ENCODE data around the gene DOC2A. TPM values are rescaled to one million over a fixed set of nuclear protein-coding genes. Genes with fewer than 3 reads are reported as not detected.

DOC2A gene
- polyA plus RNA-seq, 1 donor from 2014 or later, result 7.3 TPM

DNA sequence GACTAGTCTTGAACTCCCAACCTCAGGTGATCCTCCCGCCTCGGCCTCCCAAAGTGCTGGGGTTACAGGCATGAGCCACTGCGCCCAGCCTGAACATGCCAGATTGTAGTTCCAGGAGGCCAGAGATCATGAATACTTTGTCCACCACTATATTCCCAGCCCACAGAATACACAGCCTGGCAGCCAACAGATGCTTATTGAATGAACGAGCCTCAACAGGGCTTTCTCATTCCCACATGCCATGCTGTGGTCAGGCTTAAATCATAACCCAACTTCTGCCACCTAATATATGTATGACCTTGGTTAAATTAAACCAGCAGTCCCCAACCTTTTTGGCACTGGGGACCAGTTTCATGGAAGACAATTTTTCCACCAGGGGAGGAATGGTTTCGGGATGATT, 52.1 kb downstream of the DOC2A start:
- Histone ChIP-seq H3K9me3 (ENCODE audit: low read length) (no peaks in the 10 kb centered on the region), H3K27me3 (ENCODE audit: insufficient read depth, low read depth, low read length) (no peaks in the 10 kb centered on the region), H3K4me3 (ENCODE audit: low read length) (no peak overlapping the region), H4K20me1 (ENCODE audit: insufficient read depth) (no peaks in the 10 kb centered on the region), H2AFZ (ENCODE audit: low read depth, low read length) (no peak overlapping the region), H3F3A (ENCODE audit: insufficient read depth, low read length, poor library complexity, severe bottlenecking) (no peaks in the 10 kb centered on the region), H3K9ac (ENCODE audit: low read length) (no peak overlapping the region), H3K9me2 (ENCODE audit: insufficient read depth, low read length) (no peaks in the 10 kb centered on the region), H3K36me3 (ENCODE audit: insufficient read depth, low read length) (no peaks in the 10 kb centered on the region), H3K27ac (ENCODE audit: low read length) (no peak overlapping the region), H3K79me2 (replicated peaks; ENCODE audit: insufficient read depth, low read length) (no peaks in the 10 kb centered on the region), H3K4me2 (ENCODE audit: low read length) (no peak overlapping the region)
- TF ChIP-seq TAF1 (IDR thresholded peaks at IDR 0.05; ENCODE audit: low read depth), result no peak
- no peak for TF ChIP-seq EP300 (conservative IDR thresholded peaks at IDR 0.05; ENCODE audit: poor library complexity, severe bottlenecking)
- no peak for TF ChIP-seq MXI1 (conservative IDR thresholded peaks at IDR 0.05; ENCODE audit: poor library complexity, severe bottlenecking)
- TF ChIP-seq RAD21 (conservative IDR thresholded peaks at IDR 0.05), result no peak
- no peak for TF ChIP-seq POLR2AphosphoS5 (IDR thresholded peaks at IDR 0.05)
- TF ChIP-seq, protein P1, sequence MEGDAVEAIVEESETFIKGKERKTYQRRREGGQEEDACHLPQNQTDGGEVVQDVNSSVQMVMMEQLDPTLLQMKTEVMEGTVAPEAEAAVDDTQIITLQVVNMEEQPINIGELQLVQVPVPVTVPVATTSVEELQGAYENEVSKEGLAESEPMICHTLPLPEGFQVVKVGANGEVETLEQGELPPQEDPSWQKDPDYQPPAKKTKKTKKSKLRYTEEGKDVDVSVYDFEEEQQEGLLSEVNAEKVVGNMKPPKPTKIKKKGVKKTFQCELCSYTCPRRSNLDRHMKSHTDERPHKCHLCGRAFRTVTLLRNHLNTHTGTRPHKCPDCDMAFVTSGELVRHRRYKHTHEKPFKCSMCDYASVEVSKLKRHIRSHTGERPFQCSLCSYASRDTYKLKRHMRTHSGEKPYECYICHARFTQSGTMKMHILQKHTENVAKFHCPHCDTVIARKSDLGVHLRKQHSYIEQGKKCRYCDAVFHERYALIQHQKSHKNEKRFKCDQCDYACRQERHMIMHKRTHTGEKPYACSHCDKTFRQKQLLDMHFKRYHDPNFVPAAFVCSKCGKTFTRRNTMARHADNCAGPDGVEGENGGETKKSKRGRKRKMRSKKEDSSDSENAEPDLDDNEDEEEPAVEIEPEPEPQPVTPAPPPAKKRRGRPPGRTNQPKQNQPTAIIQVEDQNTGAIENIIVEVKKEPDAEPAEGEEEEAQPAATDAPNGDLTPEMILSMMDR (IDR thresholded peaks at IDR 0.05; ENCODE audit: poor library complexity, severe bottlenecking), result no peak
- TF ChIP-seq EZH2 (IDR thresholded peaks at IDR 0.05; ENCODE audit: borderline replicate concordance, insufficient read depth, low read length, poor library complexity, severe bottlenecking), result no peak
- TF ChIP-seq SMC3 (conservative IDR thresholded peaks at IDR 0.05; ENCODE audit: poor library complexity), result no peak
- TF ChIP-seq, protein P2, sequence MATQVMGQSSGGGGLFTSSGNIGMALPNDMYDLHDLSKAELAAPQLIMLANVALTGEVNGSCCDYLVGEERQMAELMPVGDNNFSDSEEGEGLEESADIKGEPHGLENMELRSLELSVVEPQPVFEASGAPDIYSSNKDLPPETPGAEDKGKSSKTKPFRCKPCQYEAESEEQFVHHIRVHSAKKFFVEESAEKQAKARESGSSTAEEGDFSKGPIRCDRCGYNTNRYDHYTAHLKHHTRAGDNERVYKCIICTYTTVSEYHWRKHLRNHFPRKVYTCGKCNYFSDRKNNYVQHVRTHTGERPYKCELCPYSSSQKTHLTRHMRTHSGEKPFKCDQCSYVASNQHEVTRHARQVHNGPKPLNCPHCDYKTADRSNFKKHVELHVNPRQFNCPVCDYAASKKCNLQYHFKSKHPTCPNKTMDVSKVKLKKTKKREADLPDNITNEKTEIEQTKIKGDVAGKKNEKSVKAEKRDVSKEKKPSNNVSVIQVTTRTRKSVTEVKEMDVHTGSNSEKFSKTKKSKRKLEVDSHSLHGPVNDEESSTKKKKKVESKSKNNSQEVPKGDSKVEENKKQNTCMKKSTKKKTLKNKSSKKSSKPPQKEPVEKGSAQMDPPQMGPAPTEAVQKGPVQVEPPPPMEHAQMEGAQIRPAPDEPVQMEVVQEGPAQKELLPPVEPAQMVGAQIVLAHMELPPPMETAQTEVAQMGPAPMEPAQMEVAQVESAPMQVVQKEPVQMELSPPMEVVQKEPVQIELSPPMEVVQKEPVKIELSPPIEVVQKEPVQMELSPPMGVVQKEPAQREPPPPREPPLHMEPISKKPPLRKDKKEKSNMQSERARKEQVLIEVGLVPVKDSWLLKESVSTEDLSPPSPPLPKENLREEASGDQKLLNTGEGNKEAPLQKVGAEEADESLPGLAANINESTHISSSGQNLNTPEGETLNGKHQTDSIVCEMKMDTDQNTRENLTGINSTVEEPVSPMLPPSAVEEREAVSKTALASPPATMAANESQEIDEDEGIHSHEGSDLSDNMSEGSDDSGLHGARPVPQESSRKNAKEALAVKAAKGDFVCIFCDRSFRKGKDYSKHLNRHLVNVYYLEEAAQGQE (IDR thresholded peaks at IDR 0.05; ENCODE audit: borderline replicate concordance), result no peak

Other genes starting within 250 kb of the DOC2A start
- gene ZG16, start 232.8 kb downstream of the DOC2A start, polyA plus RNA-seq, result not detected in 2 replicates
- 81.1 and 89.7 TPM in 2 replicates for gene KIF22, start 220.3 kb downstream of the DOC2A start, polyA plus RNA-seq
- gene MAZ, start 204.5 kb downstream of the DOC2A start, polyA plus RNA-seq, result 147 and 168 TPM in 2 replicates
- 84.2 and 105 TPM in 2 replicates for gene PRRT2, start 198.8 kb downstream of the DOC2A start, polyA plus RNA-seq
- gene PAGR1, start 194.9 kb downstream of the DOC2A start, polyA plus RNA-seq, result 86.8 and 88.7 TPM in 2 replicates
- gene MVP, start 190.6 kb downstream of the DOC2A start, polyA plus RNA-seq, result 2.5 and 5.7 TPM in 2 replicates
- 92.6 and 95.6 TPM in 2 replicates for gene CDIPT, start 147.8 kb downstream of the DOC2A start, polyA plus RNA-seq
- 48.8 and 52.7 TPM in 2 replicates for gene SEZ6L2, start 111.5 kb downstream of the DOC2A start, polyA plus RNA-seq
- 38.9 and 48.2 TPM in 2 replicates for gene ASPHD1, start 110.5 kb downstream of the DOC2A start, polyA plus RNA-seq
- 55.0 and 70.7 TPM in 2 replicates for gene KCTD13, start 84.8 kb downstream of the DOC2A start, polyA plus RNA-seq
- gene TMEM219, start 48.9 kb downstream of the DOC2A start, polyA plus RNA-seq, result 154 and 157 TPM in 2 replicates
- gene TAOK2, start 37.2 kb downstream of the DOC2A start, polyA plus RNA-seq, result 62.7 and 65.5 TPM in 2 replicates
- 51.2 and 65.4 TPM in 2 replicates for gene HIRIP3, start 15.4 kb downstream of the DOC2A start, polyA plus RNA-seq
- gene INO80E, start 14.8 kb downstream of the DOC2A start, polyA plus RNA-seq, result 106 and 130 TPM in 2 replicates
- not detected in 2 replicates for gene C16orf92, start 12.2 kb upstream of the DOC2A start, polyA plus RNA-seq
- gene TLCD3B, start 20.2 kb upstream of the DOC2A start, polyA plus RNA-seq, result 18.9 and 21.7 TPM in 2 replicates
- 59.3 and 71.3 TPM in 2 replicates for gene ALDOA, start 54.7 kb upstream of the DOC2A start, polyA plus RNA-seq
- gene PPP4C, start 65.0 kb upstream of the DOC2A start, polyA plus RNA-seq, result 173 and 184 TPM in 2 replicates
- gene TBX6, start 80.9 kb upstream of the DOC2A start, polyA plus RNA-seq, result not detected in 2 replicates
- 76.9 and 90.1 TPM in 2 replicates for gene YPEL3, start 85.2 kb upstream of the DOC2A start, polyA plus RNA-seq
- gene GDPD3, start 102.5 kb upstream of the DOC2A start, polyA plus RNA-seq, result 2.7 and 3.6 TPM in 2 replicates
- 18.5 and 20.2 TPM in 2 replicates for gene MAPK3, start 112.2 kb upstream of the DOC2A start, polyA plus RNA-seq
- 106 and 107 TPM in 2 replicates for gene CORO1A, start 172.6 kb upstream of the DOC2A start, polyA plus RNA-seq
- 394 and 487 TPM in 2 replicates for gene BOLA2B, start 182.6 kb upstream of the DOC2A start, polyA plus RNA-seq
- gene SLX1A, start 182.8 kb upstream of the DOC2A start, polyA plus RNA-seq, result 22.8 and 43.4 TPM in 2 replicates
- gene SULT1A3, start 188.2 kb upstream of the DOC2A start, polyA plus RNA-seq, result 12.1 and 13.2 TPM in 2 replicates
- 2.2 and 3.9 TPM in 2 replicates for gene NPIPB13, start 237.5 kb upstream of the DOC2A start, polyA plus RNA-seq

Data from neural cell (in vitro differentiated cells).